RWPE2 (cell line): Measurements from ENCODE around the gene FBLN7.
A peak's percentile ranks its signal among the peaks of the same experiment; 100 is the strongest.

ENCODE experiments used
- ATAC-seq: fragments of 200-7000 bp; cut with Tn5 transposase; 3 replicates; pipeline ENCODE4 v1.9.1; 2021; ENCODE audit warnings: low read depth
- DNase-seq: peaks from one replicate; pipeline ENCODE4 v3.0.0-alpha.2; 2020; ENCODE audit warnings: low spot score
- H3K27ac ChIP-seq: fragments of 450-650 bp; 2 replicates; pipeline ENCODE4 v1.5.1; 2017; ENCODE audit warnings: mild to moderate bottlenecking; ENCODE audit not compliant: poor library complexity, severe bottlenecking
- H3K27me3 ChIP-seq: fragments of 250-450 bp; sonication (Bioruptor Pico); 2 replicates; pipeline ENCODE4 v1.5.1; 2021; ENCODE audit warnings: mild to moderate bottlenecking, moderate library complexity; ENCODE audit not compliant: insufficient read depth, poor library complexity, severe bottlenecking
- H3K36me3 ChIP-seq: fragments of 250-450 bp; sonication (Bioruptor Pico); 2 replicates; pipeline ENCODE4 v1.5.1; 2020; ENCODE audit warnings: low read depth, mild to moderate bottlenecking, moderate library complexity
- H3K4me1 ChIP-seq: fragments of 250-450 bp; sonication (Bioruptor Pico); 2 replicates; pipeline ENCODE4 v1.5.1; 2021; ENCODE audit warnings: mild to moderate bottlenecking, moderate library complexity; ENCODE audit not compliant: insufficient read depth, poor library complexity, severe bottlenecking
- H3K4me3 ChIP-seq: fragments of 250-450 bp; sonication (Bioruptor Pico); 2 replicates; pipeline ENCODE4 v1.5.1; 2021; ENCODE audit warnings: mild to moderate bottlenecking, moderate library complexity; ENCODE audit not compliant: severe bottlenecking
- H3K9me3 ChIP-seq: fragments of 250-450 bp; sonication (Bioruptor Pico); 2 replicates; pipeline ENCODE4 v1.5.1; 2021; ENCODE audit warnings: mild to moderate bottlenecking, moderate library complexity; ENCODE audit not compliant: severe bottlenecking
- TF ChIP-seq, protein P1 (sequence below): fragments of 450-650 bp; IDR thresholded peaks from one replicate; pipeline ENCODE4 v1.5.1; 2017; ENCODE audit warnings: mild to moderate bottlenecking, moderate library complexity; ENCODE audit not compliant: poor library complexity, severe bottlenecking

Gene FBLN7

DNA sequence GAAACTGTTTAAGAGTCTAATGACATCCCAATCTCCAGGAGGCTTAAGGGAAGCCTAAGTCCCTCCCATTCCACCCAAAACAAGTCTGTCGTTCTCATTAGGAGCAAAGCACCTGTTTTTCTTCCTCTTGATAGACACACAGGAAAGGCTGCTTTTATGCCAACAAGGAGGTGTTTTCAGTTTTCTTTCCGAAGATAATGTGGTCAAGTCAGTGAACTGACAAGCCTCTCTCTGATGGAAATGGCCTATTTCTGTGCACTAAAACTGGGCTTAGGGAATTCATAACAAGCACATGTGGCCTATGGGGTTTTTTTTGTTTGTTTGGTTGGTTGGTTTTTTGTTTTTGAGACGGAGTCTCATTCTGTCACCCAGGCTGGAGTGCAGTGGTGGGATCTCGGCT is 36.2 kb downstream of the FBLN7 start:
- Histone ChIP-seq H3K4me3 (no peak overlapping the region), H3K36me3 (no peaks in the 10 kb centered on the region), H3K27me3 (no peaks in the 10 kb centered on the region), H3K4me1 (no peaks in the 10 kb centered on the region), H3K27ac (no peak overlapping the region), H3K9me3 (no peaks in the 10 kb centered on the region)
- ATAC-seq (no peak), DNase-seq (no peak)
- TF ChIP-seq, protein P1, sequence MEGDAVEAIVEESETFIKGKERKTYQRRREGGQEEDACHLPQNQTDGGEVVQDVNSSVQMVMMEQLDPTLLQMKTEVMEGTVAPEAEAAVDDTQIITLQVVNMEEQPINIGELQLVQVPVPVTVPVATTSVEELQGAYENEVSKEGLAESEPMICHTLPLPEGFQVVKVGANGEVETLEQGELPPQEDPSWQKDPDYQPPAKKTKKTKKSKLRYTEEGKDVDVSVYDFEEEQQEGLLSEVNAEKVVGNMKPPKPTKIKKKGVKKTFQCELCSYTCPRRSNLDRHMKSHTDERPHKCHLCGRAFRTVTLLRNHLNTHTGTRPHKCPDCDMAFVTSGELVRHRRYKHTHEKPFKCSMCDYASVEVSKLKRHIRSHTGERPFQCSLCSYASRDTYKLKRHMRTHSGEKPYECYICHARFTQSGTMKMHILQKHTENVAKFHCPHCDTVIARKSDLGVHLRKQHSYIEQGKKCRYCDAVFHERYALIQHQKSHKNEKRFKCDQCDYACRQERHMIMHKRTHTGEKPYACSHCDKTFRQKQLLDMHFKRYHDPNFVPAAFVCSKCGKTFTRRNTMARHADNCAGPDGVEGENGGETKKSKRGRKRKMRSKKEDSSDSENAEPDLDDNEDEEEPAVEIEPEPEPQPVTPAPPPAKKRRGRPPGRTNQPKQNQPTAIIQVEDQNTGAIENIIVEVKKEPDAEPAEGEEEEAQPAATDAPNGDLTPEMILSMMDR, result no peak

DNA sequence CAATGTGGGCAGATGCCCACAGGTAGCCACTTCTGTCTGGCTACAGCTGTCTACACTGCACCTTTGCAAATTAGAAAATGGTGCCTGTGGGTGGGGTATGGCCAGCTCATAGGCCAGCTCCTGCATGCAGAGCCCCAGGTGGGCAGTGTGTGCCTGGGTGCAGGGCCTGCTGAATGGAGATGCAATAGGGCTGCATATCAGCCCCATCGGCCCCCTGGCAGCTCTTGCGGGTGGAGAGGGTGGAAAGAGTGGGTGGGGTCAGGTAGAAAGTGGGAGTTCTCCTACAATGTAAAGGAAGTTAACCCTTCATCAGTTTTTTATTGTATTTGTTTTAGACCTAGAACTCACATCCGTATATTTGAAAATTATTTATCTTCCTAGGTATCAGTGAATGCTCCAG is 37.1 kb downstream of the FBLN7 start:
- TF ChIP-seq, protein P1, result no peak
- Histone ChIP-seq H3K4me3 (no peak overlapping the region), H3K9me3 (no peaks in the 10 kb centered on the region), H3K36me3 (no peaks in the 10 kb centered on the region), H3K4me1 (no peaks in the 10 kb centered on the region), H3K27me3 (no peaks in the 10 kb centered on the region), H3K27ac (no peak overlapping the region)
- no peak for DNase-seq
- no peak for ATAC-seq

DNA sequence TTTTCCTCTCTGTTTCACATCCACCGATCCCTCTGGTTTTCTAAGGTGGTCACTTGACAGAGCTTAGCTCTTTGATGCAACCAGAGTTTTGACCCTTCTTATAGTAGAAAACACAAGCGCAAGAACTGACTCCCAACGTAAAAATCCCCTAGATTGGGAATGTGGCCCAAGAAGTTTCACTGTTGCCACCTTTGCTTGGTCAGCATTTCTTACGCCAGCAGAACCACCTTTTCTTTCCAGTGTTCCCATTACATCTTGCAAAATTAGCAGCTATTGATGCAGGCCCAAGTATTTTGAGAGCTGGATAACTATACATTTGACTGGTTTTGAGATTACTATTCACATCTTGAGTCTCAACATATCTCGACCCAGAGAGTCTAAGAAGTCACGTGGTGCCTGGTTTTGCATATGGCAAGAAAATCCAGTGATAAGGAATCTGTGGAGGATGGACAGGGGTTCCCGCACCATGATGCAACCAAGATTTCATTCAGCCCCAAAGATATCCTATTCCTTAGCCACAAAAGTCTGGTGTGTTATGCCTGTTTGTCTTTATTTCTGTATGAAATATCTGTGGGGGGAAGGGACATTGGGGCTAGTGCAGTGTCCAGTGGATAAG is 37.9 kb downstream of the FBLN7 start:
- H3K27ac ChIP-seq, result no peak overlapping the region
- no peak overlapping the region for H3K4me3 ChIP-seq
- ATAC-seq (no peak), DNase-seq (no peak)
- TF ChIP-seq, protein P1, result no peak
- H3K27me3 ChIP-seq, result no peaks in the 10 kb centered on the region
- H3K9me3 ChIP-seq, result no peaks in the 10 kb centered on the region
- no peaks in the 10 kb centered on the region for H3K36me3 ChIP-seq
- no peaks in the 10 kb centered on the region for H3K4me1 ChIP-seq

DNA sequence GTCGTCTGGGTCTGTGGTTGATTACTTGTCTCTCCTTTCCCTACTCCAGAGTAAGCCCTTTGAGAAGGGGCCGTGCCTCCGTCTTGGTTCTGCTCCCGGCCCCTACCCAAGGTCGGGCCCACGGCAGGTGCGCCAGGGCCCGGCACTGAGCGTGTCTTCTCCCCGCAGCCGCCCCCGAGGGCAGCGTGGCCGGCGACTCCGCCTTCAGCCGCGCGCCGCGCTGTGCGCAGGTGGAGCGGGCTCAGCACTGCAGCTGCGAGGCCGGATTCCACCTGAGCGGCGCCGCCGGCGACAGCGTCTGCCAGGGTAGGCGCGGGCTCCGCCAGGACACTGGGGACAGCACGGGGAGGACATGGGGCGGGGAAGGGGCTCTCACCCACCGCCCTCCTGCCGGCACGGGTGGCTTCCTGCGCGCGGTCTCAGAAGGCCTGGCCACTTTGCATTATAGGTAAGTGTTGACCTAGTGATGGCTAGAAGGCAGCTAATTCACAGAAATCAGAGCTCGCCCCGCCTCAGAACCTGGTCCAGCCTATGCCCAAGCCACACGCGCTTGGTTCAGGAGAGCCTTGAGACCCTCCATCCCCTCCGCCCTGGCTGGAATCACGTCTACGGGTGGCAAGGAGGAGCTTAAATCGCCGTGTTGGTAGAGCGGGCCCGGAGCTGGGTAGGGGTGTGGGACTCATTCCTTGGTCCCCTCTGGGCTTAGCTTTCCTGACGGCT is 43.5 kb downstream of the FBLN7 start:
- H3K27me3 ChIP-seq, result no peaks in the 10 kb centered on the region
- no peaks in the 10 kb centered on the region for H3K36me3 ChIP-seq
- TF ChIP-seq, protein P1, result no peak
- ATAC-seq, result peak; percentile 36; the same call in 1 of the 3 replicates
- H3K27ac ChIP-seq, result no peak overlapping the region
- DNase-seq, result no peak
- no peaks in the 10 kb centered on the region for H3K4me1 ChIP-seq
- no peaks in the 10 kb centered on the region for H3K9me3 ChIP-seq
- no peak overlapping the region for H3K4me3 ChIP-seq

DNA sequence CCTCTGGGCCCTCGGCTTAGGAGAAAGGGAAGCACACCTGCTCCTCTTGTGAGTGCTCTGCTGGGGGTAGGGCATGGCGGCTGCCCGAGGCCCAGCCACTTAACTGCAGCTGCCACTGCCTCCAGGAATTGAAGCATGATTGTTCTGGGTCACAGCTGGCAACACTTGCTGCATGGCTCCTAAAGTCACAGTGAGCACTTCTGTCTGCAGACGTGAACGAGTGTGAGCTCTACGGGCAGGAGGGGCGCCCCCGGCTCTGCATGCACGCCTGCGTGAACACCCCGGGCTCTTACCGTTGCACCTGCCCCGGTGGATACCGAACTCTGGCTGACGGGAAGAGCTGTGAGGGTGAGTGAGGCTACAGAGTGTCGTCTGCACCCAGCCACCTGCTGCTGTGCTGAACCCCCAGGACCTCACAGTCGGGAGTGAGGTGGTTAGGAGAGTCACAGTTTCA is 44.4 kb downstream of the FBLN7 start:
- ATAC-seq (no peak), DNase-seq (no peak)
- Histone ChIP-seq H3K36me3 (no peaks in the 10 kb centered on the region), H3K27me3 (no peaks in the 10 kb centered on the region), H3K9me3 (no peaks in the 10 kb centered on the region), H3K27ac (no peak overlapping the region), H3K4me3 (no peak overlapping the region), H3K4me1 (no peaks in the 10 kb centered on the region)
- TF ChIP-seq, protein P1, result no peak
